Bronchial epithelial cell (primary cell): Measurements from ENCODE around the gene PPFIA4. TPM values are rescaled to one million over a fixed set of nuclear protein-coding genes. Genes with fewer than 3 reads are reported as not detected.

Experiments
- DNase-seq: peaks from one replicate; pipeline ENCODE4 v3.0.0-alpha.2; 2010; ENCODE audit warnings: low read depth
- FAIRE-seq: peaks from 2 replicates; lab custom pipeline; 2011; peaks lifted over from hg19 to GRCh38; lab: Jason Lieb, UNC
- H3K27me3 ChIP-seq: 2 replicates; pipeline ENCODE4 v1.5.1; 2011; ENCODE audit warnings: low read length; ENCODE audit not compliant: control insufficient read depth, insufficient read depth
- H3K36me3 ChIP-seq: 2 replicates; pipeline ENCODE4 v1.5.1; 2011; ENCODE audit warnings: low read length; ENCODE audit not compliant: control insufficient read depth, insufficient read depth
- H3K4me3 ChIP-seq: 2 replicates; pipeline ENCODE4 v1.5.1; 2011; ENCODE audit warnings: mild to moderate bottlenecking, low read depth, low read length, control low read depth
- total RNA-seq: library from RNA; depleted of rRNA; stranded (reverse); fragments of >200 nt; gene quantifications from 2 replicates; pipeline ENCODE4 v1.2.1, GENCODE V29; 2014
- TF ChIP-seq, protein P1 (sequence below): IDR thresholded peaks from 2 replicates; pipeline ENCODE4 v1.5.1; 2011; ENCODE audit warnings: mild to moderate bottlenecking, moderate library complexity, low read length, control low read depth, inconsistent platforms; ENCODE audit not compliant: insufficient read depth, severe bottlenecking

PPFIA4 gene
- total RNA-seq, 1 donor from 2014 or later = 4.2 TPM

DNA sequence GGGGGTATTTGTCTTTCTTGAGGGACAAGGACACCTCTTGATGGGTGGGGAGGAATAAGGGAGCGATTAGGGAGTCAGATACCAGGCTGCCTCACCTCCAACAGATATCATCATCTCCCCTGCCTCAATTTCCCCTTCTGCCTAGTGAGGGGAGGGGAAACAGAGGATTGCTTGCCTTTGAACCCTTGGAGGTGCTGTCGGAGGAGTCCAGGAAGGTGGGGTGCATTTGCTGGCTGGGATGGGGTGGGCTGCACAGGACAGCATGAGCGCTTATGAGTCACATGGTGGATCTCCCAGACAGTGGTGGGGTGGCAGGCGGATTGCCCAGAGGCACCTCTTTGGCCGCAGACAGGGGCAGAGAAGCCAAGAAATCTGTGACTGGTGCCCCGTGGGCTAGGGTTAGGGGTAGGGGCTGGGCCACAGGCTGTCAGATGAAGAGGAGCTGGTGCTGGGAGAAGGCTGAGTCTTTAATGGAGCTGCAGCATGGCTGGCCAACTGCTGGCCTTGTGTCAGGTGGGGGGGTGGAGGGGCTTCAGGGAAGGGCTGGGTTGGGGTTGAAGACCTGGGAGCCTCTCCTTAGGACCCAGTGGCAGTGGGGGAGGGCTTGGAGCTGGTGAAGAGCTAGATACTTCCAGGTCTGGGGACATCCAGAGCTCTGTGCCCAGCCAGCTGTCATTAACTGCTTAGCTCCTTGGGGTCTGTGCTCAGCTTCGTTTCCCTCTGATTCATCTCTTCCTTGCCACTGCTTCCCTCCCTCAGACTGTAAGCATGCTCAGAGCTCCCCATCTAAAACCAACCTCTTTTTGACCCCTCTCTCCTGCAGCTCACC is 94.2 kb downstream of the PPFIA4 start:
- FAIRE-seq = no peak
- Histone ChIP-seq H3K36me3 (no peaks in the 10 kb centered on the region), H3K4me3 (no peak overlapping the region), H3K27me3 (peaks cover 27% of the 10 kb centered on the region)
- TF ChIP-seq, protein P1, sequence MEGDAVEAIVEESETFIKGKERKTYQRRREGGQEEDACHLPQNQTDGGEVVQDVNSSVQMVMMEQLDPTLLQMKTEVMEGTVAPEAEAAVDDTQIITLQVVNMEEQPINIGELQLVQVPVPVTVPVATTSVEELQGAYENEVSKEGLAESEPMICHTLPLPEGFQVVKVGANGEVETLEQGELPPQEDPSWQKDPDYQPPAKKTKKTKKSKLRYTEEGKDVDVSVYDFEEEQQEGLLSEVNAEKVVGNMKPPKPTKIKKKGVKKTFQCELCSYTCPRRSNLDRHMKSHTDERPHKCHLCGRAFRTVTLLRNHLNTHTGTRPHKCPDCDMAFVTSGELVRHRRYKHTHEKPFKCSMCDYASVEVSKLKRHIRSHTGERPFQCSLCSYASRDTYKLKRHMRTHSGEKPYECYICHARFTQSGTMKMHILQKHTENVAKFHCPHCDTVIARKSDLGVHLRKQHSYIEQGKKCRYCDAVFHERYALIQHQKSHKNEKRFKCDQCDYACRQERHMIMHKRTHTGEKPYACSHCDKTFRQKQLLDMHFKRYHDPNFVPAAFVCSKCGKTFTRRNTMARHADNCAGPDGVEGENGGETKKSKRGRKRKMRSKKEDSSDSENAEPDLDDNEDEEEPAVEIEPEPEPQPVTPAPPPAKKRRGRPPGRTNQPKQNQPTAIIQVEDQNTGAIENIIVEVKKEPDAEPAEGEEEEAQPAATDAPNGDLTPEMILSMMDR = no peak
- no peak for DNase-seq

DNA sequence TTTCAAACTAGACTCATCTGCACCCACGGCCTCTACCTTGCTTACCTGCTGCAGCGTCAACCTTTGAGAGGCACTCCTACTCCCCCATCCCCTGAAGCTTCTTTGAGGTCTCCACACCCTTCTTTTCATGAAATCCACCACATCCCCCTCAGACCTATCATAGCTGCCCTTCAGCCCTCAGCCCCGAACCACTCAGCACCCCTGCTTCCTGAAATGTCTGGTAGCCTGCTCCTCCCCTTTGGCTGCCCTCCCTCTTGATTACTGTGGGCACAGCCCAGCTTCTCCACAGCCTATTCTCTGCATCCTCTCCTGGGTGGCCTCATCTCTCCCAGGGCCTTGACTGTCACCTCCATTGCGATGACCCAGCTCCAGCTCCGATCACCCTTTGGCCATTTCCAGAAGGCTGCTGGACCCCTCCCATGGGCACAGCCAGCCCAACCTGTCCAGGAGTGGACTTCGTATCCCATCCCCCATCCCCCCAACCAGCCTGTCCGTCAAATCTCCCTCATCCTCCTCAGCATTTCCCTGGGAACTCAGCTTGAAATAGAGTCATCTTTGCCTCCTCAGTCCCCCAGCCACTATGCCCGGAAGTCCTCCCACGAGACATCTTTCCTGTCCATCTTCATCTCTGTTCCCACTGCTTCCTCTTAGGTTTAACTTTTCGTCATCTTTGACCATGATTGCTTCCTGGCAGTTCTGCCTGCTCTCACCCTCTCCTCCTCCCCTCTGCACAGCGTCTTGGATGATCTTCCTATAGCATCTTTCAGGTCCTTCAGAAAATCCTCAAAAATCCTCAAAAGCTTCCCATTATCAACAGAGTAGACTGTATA is 95.1 kb downstream of the PPFIA4 start:
- no peak overlapping the region for H3K4me3 ChIP-seq
- TF ChIP-seq, protein P1 = no peak
- H3K36me3 ChIP-seq = no peaks in the 10 kb centered on the region
- DNase-seq (no peak), FAIRE-seq (no peak)
- peaks cover 25% of the 10 kb centered on the region for H3K27me3 ChIP-seq

- peaks cover 24% of the 10 kb centered on the region for H3K27me3 ChIP-seq
- no peak for FAIRE-seq
- H3K4me3 ChIP-seq = no peak overlapping the region
- no peak for DNase-seq
- TF ChIP-seq, protein P1 = no peak
- H3K36me3 ChIP-seq = no peaks in the 10 kb centered on the region
Measured at GRCh38 chr1:203122159-203122558, 95.9 kb downstream of the PPFIA4 start.

- FAIRE-seq (no peak), DNase-seq (no peak)
- no peak overlapping the region for H3K4me3 ChIP-seq
- H3K27me3 ChIP-seq = peaks cover 24% of the 10 kb centered on the region
- H3K36me3 ChIP-seq = no peaks in the 10 kb centered on the region
- TF ChIP-seq, protein P1 = no peak
Measured at GRCh38 chr1:203124011-203124410, 97.7 kb downstream of the PPFIA4 start.

DNA sequence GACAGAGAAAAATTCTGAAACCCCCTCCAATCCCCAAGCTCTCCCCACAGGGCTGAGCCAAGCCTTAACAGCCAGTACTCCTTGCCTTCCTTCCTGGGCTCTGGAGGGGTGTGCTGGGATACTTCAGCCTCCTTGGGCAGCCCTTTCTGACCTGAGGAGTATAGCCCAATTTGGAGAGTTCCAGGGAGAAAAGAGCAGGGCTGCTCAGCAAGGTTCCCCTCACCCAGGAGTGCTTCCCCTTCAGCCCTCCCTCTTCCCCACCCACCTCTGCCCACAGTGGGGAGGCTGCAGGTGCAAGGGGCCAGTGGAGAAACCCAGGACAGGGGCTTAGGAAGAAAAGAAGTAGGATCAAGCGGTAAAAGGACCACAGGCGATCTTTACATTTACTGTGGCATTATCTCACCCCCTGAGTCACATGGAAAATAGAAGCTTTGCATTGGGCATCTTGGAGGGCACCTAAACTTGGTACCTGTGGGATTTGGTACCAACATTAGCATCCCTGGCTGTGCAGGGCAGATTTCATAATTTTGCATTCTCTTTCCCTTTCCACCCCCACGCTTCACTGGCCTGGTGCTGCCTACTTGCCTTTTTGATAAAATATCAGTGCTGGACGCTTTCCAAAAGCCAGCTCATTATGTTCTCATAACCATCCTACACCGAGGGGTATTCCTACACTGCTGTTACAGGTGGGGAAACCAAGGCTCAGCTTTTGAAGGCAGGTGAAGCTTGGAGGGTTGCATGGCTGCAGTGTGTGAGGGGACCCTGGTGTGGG is 98.4 kb downstream of the PPFIA4 start:
- Histone ChIP-seq H3K4me3 (no peak overlapping the region), H3K27me3 (peaks cover 22% of the 10 kb centered on the region), H3K36me3 (no peaks in the 10 kb centered on the region)
- TF ChIP-seq, protein P1 = no peak
- FAIRE-seq (no peak), DNase-seq (peak; percentile 60)
